ENCODE results near the gene DUXA. TPM values are rescaled to one million over a fixed set of nuclear protein-coding genes. Genes with fewer than 3 reads are reported as not detected.

Gene DUXA
- total and polyA plus RNA-seq, 9 of the 15 experiments (the other 6 are each of a cell fraction or from before 2014, with no cell fraction given): not detected

DNA sequence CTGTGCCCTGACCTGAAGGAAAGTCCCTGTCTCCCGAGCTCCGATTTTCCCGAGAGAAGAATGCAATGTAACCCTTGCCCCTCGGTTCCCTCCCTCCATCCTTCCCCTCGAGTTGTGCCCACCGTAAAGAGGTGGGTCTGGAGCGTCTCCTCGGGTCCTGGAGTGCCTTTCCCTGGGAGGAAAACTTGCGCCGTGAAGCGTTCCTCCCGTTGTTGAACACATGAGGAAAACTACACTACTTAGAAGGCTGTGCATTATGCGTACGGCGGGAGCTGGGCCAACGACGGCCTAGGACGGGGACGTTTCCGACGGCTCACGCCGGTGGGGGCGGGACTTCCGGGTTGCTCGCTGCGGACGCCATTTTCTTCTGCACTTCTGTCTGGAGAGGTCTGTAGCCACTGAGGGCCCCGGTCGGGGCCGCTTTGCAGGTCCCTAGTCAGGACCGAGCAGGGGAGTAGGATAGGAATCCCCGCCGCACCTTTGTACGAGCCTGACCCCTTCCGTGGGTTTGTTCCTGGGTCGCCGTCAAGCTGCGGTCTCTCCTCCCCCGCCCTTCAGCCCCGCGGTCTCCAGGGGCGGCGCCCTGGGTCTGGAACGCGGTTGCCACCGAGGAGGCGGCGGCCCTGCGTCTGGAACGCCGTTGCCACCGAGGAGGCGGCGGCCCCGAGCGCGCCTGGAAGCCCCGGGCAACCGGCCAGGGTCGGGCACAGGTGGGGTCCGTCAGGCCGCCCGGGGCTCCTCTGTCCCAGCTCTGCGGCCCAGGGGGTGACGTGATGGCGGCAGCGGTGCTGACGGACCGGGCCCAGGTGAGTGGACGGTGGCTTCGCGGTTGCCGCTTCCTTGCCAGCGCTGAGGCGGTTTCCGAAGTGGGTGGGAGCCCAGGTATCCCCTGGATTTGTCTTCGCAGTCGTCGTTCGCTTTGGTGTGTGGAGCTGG, 24.1 kb upstream of the DUXA start, which contains the start of gene ZNF264 (continued):
- TF ChIP-seq, protein P1, sequence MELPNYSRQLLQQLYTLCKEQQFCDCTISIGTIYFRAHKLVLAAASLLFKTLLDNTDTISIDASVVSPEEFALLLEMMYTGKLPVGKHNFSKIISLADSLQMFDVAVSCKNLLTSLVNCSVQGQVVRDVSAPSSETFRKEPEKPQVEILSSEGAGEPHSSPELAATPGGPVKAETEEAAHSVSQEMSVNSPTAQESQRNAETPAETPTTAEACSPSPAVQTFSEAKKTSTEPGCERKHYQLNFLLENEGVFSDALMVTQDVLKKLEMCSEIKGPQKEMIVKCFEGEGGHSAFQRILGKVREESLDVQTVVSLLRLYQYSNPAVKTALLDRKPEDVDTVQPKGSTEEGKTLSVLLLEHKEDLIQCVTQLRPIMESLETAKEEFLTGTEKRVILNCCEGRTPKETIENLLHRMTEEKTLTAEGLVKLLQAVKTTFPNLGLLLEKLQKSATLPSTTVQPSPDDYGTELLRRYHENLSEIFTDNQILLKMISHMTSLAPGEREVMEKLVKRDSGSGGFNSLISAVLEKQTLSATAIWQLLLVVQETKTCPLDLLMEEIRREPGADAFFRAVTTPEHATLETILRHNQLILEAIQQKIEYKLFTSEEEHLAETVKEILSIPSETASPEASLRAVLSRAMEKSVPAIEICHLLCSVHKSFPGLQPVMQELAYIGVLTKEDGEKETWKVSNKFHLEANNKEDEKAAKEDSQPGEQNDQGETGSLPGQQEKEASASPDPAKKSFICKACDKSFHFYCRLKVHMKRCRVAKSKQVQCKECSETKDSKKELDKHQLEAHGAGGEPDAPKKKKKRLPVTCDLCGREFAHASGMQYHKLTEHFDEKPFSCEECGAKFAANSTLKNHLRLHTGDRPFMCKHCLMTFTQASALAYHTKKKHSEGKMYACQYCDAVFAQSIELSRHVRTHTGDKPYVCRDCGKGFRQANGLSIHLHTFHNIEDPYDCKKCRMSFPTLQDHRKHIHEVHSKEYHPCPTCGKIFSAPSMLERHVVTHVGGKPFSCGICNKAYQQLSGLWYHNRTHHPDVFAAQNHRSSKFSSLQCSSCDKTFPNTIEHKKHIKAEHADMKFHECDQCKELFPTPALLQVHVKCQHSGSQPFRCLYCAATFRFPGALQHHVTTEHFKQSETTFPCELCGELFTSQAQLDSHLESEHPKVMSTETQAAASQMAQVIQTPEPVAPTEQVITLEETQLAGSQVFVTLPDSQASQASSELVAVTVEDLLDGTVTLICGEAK (IDR thresholded peaks at IDR 0.05): peak; percentile 80
- TF ChIP-seq, protein P1 (CRISPR knock-in tag; IDR thresholded peaks at IDR 0.05): no peak
- TF ChIP-seq, protein P2, sequence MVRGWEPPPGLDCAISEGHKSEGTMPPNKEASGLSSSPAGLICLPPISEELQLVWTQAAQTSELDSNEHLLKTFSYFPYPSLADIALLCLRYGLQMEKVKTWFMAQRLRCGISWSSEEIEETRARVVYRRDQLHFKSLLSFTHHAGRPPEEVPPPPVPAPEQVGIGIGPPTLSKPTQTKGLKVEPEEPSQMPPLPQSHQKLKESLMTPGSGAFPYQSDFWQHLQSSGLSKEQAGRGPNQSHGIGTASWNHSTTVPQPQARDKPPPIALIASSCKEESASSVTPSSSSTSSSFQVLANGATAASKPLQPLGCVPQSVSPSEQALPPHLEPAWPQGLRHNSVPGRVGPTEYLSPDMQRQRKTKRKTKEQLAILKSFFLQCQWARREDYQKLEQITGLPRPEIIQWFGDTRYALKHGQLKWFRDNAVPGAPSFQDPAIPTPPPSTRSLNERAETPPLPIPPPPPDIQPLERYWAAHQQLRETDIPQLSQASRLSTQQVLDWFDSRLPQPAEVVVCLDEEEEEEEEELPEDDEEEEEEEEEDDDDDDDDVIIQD (CRISPR knock-in tag; IDR thresholded peaks at IDR 0.05): no peak
- TF ChIP-seq SIN3B (IDR thresholded peaks at IDR 0.05; ENCODE audit: low read depth) (no peak), ELF1 (tag; IDR thresholded peaks at IDR 0.05) (peak; percentile 72), XRCC5 (IDR thresholded peaks at IDR 0.05; ENCODE audit: low read depth, low read length) (no peak), ARID2 (IDR thresholded peaks at IDR 0.05) (no peak), HDAC2 (IDR thresholded peaks at IDR 0.05) (no peak), ZNF584 (CRISPR knock-in tag; IDR thresholded peaks at IDR 0.05; ENCODE audit: low read depth) (no peak), ETV5 (CRISPR knock-in tag; IDR thresholded peaks at IDR 0.05; ENCODE audit: low read depth) (no peak), SLC30A9 (CRISPR knock-in tag; IDR thresholded peaks at IDR 0.05) (no peak)
- TF ChIP-seq, protein P3, sequence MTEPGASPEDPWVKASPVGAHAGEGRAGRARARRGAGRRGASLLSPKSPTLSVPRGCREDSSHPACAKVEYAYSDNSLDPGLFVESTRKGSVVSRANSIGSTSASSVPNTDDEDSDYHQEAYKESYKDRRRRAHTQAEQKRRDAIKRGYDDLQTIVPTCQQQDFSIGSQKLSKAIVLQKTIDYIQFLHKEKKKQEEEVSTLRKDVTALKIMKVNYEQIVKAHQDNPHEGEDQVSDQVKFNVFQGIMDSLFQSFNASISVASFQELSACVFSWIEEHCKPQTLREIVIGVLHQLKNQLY (CRISPR knock-in tag; conservative IDR thresholded peaks at IDR 0.05): no peak
- TF ChIP-seq, protein P4, sequence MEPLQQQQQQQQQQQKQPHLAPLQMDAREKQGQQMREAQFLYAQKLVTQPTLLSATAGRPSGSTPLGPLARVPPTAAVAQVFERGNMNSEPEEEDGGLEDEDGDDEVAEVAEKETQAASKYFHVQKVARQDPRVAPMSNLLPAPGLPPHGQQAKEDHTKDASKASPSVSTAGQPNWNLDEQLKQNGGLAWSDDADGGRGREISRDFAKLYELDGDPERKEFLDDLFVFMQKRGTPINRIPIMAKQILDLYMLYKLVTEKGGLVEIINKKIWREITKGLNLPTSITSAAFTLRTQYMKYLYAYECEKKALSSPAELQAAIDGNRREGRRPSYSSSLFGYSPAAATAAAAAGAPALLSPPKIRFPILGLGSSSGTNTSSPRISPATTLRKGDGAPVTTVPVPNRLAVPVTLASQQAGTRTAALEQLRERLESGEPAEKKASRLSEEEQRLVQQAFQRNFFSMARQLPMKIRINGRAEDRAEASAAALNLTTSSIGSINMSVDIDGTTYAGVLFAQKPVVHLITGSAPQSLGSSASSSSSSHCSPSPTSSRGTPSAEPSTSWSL (CRISPR knock-in tag; IDR thresholded peaks at IDR 0.05; ENCODE audit: borderline replicate concordance): no peak

Measured in K562 (cell line).